Stimulated activated CD8-positive, alpha-beta memory T cell treated with anti-CD3 and anti-CD28 coated beads, Interleukin-4, amount 100 ng/mL, for 48 hours (primary cell): Measurements from ENCODE around the gene REXO4.
"Not testable (repeated sequence)": the region's sequence is repeated elsewhere in the genome, so short reads cannot be mapped to it uniquely, and the experiment has no call there.

Experiments used
- DNase-seq: peaks from one replicate; pipeline ENCODE4 v3.0.0-alpha.2; 2020

Gene REXO4

GRCh38 chr9:133417541-133418461 is at the start of gene REXO4:
Gene REXO4 (minus strand): TSS chr9:133418010. CDS start chr9:133417844, 166 bp downstream.
- peak; percentile 91 for DNase-seq

- no peak for DNase-seq
Observed at GRCh38 chr9:133467101-133467500, 49.3 kb upstream of the REXO4 start.

DNA sequence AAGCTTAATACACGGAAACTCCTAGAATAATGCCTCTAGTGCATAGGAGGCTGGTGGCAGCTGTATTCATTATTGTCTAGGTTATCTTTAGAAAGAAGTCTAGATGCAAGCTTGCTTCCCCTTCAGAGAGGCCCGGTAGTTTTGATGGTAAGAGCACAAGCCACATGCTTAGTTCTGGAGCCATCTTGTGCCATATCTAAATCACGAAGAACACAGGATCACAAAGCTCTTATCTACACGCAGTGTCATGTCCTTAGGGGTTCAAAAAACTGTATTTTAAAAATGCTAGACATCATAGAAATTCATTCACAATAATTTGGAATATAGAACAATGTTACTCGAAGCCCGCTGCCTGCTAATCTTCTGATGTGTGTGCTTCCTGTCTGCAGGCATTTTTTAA is 48.2 kb upstream of the REXO4 start:
- DNase-seq, result no peak

GRCh38 chr9:133464638-133465037 is 46.8 kb upstream of the REXO4 start:
- DNase-seq, result no peak

- no peak for DNase-seq
Observed at GRCh38 chr9:133463864-133464615, 46.2 kb upstream of the REXO4 start.

DNA sequence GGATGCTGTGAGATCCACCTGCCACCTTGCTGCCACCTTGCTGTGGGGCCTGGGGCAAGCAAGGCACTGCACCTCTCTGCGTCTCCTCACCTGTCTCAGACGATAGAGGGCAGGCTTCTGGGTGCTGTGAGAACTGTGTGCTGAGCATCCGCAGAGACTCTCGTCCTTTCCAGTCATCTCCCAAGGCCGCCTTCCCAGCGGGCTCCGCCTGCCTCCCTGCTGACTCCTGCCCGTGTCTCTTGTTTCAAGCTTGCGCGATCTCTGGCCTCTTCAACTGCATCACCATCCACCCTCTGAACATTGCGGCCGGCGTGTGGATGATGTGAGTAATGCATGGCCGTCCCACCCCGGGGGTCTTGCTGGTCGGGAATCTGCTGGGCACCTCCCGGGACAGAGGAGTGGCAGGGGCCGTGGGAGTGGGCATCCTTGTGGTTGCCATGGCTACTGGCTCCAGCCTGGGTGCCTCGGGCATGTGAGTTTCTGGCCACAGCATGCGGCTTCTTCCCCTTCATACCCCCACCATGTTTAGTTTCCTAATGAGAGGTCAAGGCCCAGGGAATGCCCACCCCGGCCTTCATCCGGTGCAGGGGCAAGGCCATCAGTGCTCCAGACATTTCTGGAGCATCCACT is 45.5 kb upstream of the REXO4 start:
- DNase-seq, result no peak

DNA sequence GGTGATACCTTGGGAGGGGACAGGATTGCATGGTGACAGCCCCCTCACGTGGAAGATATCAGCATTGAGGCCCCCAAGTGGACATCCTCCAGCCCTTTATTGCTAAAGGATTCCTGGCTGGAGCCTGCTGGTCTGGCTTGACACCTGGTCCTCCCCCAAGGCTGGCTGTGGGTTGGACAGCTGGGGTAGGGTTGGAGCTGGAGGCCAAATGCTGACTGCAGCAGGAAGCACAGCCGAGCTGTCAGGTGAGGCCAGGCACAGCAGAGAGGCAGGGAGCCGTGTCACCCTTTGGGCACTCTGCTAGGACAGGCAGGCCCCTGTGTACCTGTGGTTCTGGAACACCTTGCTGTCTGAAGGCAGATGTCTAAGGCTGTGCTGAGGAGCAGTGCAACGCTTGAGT is 44.2 kb upstream of the REXO4 start:
- DNase-seq, result no peak

- no peak for DNase-seq
Observed at GRCh38 chr9:133460405-133461175, 42.8 kb upstream of the REXO4 start.

GRCh38 chr9:133459476-133460404 is 41.9 kb upstream of the REXO4 start, which contains the start of gene CACFD1:
Gene CACFD1 (plus strand): TSS chr9:133459978. CDS start chr9:133460067, 89 bp downstream.
- DNase-seq, result peak; percentile 95

DNA sequence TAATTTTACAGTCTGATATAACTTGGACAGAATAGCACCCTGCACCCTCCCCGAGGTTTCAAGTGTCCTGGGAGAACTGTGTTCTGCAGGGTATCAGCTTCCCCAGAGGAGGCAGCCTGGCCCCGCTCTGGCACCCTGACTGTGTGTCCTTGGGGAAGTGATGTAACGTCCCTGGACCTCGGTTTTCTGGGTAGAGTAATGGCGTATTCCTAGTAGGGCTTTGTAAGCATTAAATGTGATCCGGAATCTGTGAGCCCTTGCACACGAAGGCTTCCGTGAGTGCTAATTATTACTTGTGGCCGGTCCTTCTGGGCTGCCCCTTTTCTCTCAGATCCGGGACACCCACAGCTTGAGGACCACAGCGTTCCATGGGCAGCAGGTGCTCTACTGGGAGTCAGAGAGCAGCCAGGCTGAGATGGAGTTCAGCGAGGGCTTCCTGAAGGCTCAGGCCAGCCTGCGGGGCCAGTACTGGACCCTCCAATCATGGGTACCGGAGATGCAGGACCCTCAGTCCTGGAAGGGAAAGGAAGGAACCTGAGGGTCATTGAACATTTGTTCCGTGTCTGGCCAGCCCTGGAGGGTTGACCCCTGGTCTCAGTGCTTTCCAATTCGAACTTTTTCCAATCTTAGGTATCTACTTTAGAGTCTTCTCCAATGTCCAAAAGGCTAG is 41.0 kb upstream of the REXO4 start:
- no peak for DNase-seq

- no peak for DNase-seq
Observed at GRCh38 chr9:133457748-133458147, 39.9 kb upstream of the REXO4 start.

DNA sequence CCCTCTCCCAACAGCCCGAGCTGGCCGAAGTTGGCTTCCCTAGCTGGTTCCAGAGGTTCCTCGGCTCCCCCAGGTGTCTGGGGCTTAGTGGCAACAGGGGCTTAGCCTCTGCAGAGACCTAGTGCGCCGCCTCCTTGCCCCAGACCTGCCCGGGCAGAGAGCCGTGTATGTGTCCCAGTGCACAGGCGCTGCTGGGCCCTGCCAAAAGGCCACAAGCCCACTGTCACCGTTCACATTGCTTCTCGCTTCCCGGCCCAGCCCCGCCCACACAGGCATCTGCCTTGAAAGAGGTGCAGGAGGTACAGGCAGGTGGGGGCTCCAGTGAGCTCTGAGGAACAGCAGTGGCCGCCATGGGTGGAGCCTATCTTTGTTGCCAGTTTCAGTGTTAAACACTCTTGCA is 39.4 kb upstream of the REXO4 start:
- no peak for DNase-seq

- DNase-seq, result no peak
Observed at GRCh38 chr9:133456409-133456808, 38.6 kb upstream of the REXO4 start.

GRCh38 chr9:133455936-133456335 is 38.1 kb upstream of the REXO4 start:
- no peak for DNase-seq

DNA sequence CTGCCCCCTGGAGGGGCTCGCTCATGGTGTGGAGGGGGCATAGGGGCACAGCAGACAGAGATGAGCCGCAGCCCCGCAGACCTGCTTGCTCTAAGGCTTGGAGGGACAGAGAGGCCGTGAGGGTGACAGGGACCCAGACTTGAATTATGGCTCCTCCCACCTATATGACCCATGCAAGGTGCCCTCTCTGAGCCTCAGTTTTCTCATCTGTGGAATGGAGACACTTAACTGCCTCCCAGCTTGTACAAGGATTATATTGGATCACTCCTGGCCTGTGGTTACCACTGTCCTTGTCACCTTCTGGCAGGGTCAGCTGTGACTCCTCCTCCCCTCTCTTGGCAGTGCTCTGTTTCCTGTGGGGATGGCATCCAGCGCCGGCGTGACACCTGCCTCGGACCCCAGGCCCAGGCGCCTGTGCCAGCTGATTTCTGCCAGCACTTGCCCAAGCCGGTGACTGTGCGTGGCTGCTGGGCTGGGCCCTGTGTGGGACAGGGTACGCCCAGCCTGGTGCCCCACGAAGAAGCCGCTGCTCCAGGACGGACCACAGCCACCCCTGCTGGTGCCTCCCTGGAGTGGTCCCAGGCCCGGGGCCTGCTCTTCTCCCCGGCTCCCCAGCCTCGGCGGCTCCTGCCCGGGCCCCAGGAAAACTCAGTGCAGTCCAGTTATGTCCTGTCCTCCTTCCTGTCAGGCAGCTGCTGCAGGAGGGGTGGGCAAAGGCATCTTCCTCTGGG is 37.3 kb upstream of the REXO4 start:
- no peak for DNase-seq

DNA sequence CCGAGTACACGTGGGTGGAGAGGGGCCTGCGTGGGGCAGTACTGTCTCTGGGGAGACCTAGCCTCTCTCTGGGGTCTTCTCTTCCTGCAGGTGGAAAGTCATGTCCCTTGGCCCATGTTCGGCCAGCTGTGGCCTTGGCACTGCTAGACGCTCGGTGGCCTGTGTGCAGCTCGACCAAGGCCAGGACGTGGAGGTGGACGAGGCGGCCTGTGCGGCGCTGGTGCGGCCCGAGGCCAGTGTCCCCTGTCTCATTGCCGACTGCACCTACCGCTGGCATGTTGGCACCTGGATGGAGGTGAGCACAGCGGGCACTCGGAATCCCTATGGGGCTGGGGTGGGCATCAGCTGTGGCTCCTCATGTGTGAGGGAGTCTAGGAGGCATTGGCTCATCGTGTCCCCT is 36.5 kb upstream of the REXO4 start:
- no peak for DNase-seq

DNA sequence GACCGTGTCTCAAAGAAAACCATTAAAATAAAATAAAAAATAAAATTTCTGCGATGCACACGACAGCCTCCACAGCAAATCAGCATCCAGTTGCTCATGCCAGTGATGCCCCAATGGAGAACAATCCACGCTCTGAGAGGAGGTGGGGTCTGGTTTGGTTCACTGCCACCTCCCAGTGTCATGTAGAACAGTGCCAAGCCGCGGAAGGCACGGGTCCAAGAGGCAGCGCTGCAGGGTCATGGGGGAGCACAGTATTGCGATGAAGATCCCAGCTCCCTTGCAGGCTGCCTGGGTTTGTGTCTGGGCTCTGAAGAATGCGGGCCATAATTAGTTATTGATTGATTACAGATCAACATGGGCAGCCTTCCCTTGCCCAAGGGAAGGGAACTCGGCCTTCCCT is 35.8 kb upstream of the REXO4 start:
- DNase-seq, result no peak

GRCh38 chr9:133452562-133452961 is 34.8 kb upstream of the REXO4 start:
- DNase-seq, result no peak

DNA sequence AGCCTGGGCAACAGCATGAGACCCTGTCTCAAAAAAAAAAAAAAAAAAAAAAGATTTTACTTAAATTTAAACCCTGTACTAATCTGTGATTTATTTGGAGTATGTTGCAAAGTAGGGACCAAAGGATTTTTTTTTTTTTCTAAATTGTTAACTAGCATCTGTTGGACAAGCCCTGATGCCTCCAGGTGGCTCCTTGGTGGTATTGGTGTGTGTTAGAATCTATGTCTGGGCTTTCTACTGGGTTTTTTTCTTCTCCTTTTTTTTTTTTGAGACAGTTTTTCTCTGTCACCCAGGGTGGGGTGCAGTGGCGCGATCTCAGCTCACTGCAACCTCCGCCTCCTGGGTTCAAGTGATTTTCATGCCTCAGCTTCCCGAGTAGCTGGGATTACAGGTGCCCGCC is 34.1 kb upstream of the REXO4 start:
- not testable (repeated sequence) for DNase-seq

GRCh38 chr9:133449760-133450159 is 31.9 kb upstream of the REXO4 start:
- DNase-seq, result no peak
